NOMO-1 (cell line): ENCODE data around the gene GAL3ST2.
"Not testable (repeated sequence)": the region's sequence is repeated elsewhere in the genome, so short reads cannot be mapped to it uniquely, and the experiment has no call there.

Source experiments
- DNase-seq, 2 experiments: peaks; one replicate each; lab custom pipeline; 2025; ENCODE audit not compliant: unreplicated experiment in 2 of 2; lab: John Stamatoyannopoulos, UW

GAL3ST2 gene

DNA sequence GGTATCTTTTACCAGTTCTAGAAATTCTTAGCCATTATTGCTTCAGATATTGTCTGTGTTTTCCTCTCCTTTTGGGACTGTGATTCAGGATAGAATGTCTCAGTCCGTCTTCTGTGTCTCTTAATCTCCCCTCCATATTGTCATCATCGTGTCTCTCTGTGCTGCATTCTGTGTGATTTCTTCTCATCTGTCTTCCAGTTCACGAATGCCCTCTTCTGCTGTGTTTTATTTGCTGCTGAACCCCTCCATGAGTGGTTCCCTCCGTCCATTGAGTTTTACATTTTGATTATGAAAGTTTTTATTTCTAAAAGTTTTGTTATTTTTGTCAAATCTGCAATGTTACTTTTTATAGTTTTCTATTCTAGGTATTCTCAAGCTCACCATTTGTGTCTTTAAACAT is 30.5 kb upstream of the GAL3ST2 start:
- no peak for DNase-seq

DNA sequence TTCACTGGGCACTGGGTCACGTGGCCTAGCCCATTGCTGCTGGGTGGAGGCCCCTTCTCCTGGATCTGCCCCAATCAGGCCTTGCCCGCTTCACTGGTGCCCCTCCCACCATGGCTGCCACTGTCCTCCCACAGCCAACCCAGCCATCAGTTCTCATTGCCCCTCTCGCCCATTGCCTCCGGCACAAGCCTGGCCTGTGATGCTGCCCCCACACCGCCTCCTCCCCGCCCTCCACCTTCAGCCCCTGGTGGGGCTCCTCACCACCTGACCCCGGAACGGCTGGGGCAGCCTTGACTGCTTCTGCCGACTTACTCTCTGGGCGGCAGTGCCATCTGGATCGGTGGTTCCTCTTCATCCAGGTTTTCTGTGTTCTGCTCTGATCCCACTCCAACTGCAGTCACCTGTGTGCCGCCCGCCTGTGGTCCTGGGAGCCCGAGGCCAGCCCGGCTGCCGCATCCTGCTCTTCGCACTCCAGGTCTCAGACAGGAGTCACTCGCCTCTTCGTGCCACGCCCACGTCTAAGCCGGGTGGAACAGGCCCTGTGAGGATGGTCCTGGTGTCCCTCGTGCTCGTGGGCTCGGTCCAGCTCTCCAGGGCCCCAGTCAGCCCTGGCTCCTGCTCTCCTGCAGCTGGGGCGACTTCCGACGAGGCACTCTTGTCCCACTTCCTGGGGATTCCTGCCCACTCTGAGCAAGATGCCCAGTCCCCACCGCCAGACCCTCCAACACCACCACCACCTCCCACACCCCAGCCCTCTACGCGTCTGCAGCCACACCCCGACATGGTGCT is 28.0 kb upstream of the GAL3ST2 start:
- no peak for DNase-seq

DNA sequence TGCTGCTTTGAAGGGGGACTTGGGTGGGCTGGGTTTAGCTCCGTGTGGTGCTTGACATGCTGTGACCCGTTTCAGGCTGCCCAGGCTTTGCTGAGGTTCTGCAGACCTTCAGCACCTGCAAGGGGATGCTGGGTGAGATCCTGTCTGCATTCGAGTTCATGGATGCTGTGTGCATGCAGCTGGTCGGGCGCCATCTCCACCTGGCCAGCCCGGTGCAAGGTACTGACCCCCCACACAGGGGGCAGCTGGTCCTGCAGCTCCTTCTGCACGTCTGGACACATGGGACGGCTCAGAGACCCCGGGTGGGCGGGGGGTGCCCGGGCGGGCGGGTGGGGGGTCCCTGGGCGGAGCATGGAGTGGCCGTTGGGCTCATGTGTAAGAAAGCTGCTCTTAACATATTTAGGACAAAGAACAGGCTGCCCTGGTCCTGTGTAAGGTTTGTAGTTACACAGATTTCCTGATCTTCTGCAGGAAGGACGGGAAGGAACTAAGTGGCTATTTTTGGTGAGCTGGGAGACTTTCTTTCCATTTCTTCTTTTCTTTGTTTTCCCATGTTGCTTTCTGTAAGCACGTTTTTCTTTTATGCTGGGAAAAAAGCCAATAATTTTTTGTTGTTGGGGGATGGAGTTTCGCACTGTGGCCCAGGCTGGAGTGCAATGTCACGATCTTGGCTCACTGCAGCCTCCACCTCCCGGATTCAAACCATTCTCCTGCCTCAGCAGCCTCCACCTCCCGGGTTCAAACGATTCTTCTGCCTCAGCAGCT is 26.4 kb upstream of the GAL3ST2 start:
- DNase-seq: no peak

DNA sequence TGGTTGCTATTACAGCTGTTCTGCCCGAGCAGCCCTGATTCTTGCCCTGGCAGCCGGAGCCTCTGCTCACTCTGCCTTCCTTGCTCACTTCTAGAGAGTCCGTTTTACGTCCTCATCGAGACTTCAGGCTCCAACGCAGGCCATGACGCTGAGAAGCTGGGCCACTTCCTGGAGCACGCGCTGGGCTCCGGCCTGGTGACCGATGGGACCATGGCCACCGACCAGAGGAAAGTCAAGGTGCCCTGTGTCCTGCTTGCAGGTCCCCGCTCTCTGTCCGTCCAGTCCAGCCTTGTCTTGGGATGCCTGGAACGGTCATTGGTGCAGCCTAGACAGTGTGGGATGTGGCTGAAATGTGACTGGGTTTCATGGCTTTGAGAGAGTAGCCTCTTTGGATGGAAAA is 25.5 kb upstream of the GAL3ST2 start:
- DNase-seq: no peak

DNA sequence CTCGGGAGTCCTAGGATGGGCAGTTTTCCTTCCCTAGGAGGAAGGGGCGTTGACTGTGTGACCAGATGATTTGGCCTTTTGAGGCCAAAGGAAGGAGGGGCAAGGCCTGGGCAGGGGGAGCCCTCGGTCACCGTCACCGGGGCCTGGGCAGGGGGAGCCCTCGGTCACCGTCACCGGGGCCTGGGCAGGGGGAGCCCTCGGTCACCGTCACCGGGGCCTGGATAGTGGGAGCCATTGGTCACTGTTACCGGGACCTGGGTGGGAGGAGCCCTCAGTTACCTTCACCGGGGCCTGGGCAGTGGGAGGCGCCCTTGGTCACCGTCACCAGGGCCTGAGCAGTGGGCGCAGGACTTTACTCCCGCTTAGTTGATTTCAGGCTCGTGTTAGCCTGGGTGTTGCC is 24.8 kb upstream of the GAL3ST2 start:
- DNase-seq: no peak

DNA sequence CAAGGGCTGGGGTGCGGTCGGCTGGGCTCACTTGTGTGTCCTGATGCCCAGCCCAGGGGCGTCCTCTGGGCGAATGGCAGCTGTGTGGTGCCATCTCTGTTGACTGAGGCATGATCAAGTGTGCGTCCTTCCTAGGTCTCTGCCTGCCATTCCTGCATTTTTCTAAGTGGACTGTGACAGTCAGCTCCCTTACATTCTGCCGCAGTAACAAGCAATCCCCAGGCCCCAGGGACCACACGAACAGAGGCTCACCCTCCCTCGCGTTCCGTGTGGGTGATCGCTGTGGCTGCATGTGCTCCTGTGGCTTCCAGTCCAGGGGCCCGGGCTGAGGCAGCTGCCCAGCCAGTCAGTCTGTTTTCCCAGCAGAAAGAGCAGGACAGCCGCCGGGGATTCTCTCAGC is 24.4 kb upstream of the GAL3ST2 start:
- no peak for DNase-seq

DNA sequence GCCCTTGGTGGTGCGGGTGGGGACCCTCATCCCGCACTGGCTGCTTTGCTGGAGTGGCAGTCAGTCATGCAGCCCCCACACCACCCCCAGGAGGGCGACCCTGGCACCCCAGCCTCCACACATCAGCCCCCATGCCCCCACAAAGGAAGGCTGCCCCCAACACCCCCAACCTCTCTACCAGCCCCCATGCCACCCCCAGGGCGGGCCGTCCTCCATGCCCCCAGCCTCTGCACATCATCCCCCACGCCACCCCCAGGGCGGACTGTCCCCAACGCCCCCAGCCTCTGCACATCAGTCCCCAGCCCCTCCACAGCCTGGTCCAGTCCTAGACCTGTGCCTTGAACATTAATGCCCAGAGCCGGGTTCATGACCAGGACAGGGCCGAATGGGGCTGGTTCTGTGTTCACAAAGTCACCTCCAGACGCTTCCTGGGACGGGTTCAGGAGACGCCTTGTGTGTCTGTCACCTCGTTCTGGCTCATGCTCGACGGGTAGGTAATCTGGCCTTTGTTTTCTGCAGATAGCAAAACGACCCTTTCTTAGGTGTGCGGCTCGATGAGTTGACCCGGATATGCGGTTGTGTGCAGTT is 23.8 kb upstream of the GAL3ST2 start:
- DNase-seq: no peak

DNA sequence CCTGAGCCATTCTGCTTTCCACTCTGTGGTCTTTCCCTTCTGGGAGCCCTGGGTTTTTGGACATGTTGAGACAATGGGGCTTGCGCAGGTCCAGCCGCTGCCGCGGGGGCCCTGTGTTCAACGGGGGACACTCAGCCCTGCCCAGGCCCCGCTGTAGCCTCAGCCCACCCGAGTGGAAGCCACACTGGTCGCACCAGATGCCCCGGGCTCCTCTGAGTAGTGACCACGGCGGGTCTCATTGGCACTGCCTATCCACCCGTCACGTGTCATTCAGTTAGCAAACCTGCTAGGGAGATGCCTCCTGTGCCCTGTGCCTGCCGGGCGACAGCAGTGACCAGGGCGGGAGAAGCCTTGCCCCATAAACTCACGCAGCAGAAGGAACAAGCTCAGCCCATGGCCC is 23.1 kb upstream of the GAL3ST2 start:
- no peak for DNase-seq

DNA sequence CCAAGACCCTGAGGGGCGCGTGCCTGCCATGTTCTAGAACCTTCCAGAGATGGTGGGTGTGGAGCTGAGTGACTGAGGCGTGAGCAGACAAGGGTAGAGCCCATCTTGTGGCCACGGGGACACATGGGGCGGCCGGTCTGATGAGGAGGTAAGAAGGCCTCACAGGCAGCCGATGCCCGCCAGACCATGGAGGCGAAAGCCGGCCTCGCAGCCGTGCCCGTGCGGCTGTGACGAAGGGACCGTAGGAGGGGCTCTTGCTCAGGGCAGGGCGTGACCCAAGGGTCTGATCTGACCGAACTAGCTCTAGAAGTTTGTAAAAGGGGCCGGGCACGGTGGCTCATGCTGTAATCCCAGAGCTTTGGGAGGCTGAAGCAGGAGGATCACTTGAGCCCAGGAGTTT is 22.6 kb upstream of the GAL3ST2 start:
- DNase-seq: no peak

DNA sequence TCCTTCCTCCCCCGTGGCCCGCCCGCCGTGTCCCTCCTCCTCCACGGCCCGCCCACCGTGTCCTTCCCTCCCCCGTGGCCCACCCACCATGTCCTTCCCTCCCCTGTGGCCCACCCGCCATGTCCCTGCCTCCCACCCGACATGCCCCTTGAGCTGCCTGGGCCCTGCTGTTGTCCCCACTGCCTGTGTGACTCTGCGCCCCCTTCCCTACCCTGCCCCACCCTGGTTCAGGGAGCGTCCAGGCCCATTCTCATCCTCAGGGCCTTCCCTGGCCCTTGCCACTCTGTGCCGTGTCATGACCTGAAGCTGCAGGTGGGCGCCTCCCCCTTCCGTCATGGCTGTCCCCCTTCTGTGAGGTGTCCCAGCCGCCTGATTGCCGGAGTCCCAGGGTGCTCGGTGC is 21.5 kb upstream of the GAL3ST2 start:
- DNase-seq: no peak

DNA sequence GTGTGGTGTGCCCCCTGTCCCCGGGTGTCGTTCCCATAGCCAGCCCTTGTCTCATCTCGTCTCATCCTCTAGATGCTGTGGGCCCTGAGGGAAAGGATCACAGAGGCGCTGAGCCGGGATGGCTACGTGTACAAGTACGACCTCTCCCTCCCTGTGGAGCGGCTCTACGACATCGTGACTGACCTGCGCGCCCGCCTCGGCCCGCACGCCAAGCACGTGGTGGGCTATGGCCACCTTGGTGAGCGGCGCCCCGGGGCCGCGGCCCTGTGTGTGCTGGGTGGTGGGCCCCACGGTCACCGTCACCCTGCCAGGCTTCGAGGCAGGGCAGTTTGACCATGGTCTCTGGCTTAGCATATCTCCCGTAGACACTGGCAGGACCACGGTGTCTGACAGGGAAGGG is 20.8 kb upstream of the GAL3ST2 start:
- no peak for DNase-seq

DNA sequence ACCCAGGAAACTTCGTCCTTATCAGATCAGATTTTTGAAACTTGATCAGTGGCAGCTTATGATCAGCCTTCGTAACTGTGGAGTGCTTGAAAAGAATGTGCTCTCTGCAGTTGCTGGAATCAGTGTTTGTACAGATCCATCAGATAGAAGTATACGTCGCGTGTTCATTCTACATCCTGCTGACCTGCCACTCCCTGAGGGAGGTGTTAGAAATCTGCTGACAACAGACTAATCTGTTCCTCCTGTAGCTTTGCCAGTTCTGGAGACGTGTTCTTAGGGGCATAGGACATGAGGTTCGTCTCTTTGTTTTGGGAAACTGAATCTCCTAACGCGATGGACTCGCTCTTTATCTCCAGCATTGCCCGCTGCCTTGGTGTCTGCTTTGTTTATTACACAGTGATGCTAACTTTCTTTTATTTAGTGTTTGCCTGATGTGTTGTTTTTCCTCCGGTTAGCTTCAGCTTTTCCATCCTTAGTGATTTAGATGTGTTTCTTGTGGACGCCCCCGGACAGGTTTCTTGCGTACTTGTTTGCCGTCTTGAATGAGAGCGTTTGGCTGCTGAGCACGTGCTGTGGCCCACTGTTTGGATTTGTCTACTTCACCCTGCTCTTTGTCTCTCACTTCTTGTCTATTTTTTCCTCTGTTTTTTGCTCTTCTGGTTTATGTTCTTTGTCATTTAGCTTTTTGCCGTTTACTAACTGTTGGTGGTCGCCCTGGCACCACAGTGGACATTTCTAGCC is 17.4 kb upstream of the GAL3ST2 start:
- no peak for DNase-seq

DNA sequence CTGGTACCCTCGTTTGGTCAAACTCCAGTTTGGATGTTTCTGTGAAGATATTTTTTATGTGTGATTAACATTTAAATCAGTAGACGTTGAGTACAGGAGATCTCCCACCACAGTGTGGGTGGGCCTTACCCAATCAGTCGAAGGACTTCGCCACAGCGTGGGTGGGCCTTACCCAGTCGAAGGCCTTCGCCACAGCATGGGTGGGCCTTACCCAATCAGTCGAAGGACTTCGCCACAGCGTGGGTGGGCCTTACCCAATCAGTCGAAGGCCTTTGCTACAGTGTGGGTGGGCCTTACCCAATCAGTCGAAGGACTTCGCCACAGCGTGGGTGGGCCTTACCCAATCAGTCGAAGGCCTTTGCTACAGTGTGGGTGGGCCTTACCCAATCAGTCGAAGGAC is 16.7 kb upstream of the GAL3ST2 start:
- not testable (repeated sequence) for DNase-seq

DNA sequence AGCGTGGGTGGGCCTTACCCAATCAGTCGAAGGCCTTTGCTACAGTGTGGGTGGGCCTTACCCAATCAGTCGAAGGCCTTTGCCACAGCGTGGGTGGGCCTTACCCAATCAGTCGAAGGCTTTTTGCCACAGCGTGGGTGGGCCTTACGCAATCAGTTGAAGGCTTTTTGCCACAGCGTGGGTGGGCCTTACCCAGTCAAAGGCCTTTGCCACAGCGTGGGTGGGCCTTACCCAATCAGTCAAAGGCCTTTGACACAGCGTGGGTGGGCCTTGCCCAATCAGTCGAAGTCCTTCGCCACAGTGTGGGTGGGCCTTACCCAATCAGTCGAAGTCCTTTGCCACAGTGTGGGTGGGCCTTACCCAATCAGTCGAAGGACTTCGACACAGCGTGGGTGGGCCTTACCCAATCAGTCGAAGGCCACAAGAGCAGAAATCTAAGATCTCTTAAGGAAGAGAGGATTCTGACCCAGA is 16.3 kb upstream of the GAL3ST2 start:
- no peak for DNase-seq

DNA sequence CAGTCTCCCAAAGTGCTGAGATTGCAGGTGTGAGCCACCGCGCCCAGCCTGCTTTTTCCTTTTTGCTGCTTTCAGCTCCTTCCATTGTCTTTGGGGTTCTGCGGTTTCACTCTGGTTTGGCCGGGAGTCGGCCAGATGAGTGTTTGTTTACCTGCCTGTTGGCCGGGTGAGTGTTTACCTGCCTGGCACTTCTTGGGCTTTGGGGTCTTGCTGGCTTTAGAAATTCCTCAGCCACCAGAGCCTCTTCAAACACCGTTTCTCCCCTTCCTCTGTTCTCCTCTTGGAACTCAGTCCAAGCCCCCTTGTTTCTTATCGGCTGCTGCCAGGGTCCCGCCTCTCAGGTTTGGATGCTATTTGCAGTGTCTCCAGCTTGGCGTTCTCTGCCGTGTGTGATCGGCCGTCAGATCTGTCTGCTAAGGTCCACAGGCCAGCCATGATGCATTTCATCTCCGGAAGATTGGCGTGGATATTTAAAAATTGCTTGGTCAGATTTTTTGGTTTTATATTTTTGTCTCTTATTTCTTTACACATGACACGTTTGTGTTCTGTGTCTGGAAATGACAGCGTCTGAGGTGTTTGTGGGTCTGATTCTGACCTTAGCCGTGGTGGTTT is 14.2 kb upstream of the GAL3ST2 start:
- no peak for DNase-seq

DNA sequence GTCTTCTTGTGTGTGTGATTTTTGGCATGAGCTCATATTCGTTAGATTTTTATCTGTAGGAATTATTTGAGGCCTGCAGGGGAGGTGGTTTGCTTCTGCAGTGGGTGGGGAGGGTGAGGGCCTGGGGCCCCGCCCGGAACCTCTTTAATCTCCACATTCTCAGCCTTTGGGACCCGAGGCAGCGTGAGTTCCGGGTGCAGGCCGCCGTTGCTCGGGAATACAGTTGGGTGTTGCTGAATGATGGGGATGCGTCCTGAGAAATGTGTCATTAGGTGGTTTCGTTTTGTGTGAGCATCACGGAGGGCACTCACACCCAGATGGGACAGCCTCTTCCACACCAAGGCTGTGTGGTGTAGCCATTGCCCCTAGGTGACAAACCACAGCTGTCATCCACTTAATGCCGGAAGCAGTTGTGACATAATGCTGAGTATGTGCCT is 13.7 kb upstream of the GAL3ST2 start:
- DNase-seq: peak; percentile 43 to 52

DNA sequence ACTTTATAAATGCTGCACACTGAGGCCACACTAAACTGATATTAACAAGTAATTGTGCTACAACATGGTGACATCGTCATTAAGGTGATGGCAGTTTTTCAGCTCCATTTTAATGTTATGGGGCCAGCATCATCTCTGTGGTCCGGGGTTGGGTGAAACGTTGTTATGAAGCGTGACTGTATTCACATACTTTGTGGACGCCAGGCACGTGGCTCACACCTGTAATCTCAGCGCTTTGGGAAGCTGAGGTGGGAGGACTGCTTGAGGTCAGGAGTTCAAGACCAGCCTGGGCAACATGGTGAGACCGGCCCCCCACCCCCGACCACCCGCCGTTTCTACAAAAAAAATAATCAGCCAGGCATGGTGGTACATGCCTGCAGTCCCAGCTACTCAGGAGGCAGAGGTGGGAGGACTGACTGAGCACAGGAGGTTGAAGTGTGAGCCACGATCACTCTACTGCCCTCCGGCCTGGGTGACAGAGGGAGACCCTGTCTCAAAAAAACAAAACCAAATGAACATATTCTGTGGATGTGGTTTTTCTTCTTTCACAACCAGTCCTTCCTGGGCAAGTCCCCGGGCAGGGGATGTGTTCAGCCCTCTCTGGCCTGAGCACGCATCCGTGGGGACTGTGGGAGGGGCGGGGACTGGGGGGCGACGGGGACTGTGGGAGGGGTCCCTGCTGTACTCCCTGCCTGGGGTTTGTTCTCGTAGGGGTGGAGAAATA is 12.9 kb upstream of the GAL3ST2 start:
- DNase-seq: no peak

DNA sequence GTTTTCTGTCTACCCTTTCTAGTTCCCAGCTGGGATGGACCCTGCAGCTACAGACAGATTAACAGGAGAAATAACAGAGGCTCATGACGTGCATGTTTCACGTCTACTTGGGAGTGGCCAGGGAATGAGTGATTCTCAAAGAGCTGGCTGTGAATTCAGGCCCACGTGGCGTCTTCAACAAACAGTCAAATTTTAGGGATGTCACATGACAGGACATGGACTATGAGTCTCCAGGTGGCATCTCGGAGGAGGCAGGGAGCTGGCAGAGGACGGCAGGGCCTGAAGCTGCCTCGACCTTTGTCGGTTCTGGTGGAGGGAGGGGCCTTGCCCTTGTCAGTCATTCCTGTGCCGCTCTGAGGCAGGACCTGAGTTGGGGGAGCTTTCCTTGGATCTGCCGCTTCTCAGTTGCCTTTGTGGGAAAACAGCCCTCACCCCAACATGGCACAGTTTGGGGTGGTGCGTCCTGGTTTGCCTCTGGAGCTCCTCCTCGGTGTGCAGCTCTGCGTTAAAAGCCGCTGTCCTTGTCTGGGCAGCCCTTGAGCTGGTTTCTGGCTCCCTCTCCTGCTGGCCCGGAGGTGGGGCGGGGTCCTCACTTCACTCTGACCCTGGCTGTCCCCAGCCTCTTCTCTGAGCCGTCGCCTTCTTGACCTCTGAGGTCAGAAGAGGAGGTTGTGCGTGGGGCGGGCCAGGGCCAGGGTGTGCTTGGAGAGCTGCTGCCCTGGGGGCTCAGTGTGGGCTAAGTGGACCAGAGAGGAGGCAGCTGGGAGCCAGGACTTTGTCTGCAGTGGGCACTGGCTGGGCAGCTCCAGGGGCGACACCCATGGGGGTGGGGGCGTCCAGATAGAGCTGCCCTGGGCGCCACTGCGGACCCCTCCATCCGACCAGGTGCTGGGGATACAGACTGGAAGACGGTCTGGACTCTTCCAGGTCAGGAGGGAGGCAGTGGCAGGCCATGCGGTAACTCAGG is 12.1 kb upstream of the GAL3ST2 start:
- DNase-seq: no peak
